ENCODE data around the gene PLCH1. TPM values are rescaled to one million over a fixed set of nuclear protein-coding genes. Genes with fewer than 3 reads are reported as not detected.

PLCH1 gene
- total RNA-seq, 1 donor from 2014 or later = 20.9 TPM

DNA sequence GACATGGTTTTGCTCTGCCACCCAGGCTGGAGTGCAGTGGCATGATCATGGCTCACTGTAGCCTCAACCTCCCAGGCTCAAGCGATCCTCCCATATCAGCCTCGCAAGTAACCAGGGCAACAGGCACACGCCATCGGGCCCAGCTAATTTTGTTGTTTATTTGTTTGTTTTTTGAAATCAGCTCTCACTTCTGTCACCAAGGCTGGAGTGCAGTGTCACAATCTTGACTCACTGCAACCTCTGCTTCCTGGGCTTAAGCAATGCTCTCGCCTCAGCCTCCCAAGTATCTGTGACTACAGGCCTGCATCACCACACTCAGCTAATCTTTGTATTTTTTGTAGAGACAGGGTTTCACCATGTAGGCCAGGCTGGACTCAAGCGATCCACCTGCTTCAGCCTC is 26.3 kb upstream of the PLCH1 start:
- DNase-seq (ENCODE audit: low spot score) = no peak
- H3K9me3 Mint-ChIP-seq (ENCODE audit: unreplicated experiment) = no peaks in the 10 kb centered on the region
- H3K36me3 Mint-ChIP-seq (ENCODE audit: low read depth, unreplicated experiment) = peaks cover 9% of the 10 kb centered on the region
- TF ChIP-seq, protein P1, sequence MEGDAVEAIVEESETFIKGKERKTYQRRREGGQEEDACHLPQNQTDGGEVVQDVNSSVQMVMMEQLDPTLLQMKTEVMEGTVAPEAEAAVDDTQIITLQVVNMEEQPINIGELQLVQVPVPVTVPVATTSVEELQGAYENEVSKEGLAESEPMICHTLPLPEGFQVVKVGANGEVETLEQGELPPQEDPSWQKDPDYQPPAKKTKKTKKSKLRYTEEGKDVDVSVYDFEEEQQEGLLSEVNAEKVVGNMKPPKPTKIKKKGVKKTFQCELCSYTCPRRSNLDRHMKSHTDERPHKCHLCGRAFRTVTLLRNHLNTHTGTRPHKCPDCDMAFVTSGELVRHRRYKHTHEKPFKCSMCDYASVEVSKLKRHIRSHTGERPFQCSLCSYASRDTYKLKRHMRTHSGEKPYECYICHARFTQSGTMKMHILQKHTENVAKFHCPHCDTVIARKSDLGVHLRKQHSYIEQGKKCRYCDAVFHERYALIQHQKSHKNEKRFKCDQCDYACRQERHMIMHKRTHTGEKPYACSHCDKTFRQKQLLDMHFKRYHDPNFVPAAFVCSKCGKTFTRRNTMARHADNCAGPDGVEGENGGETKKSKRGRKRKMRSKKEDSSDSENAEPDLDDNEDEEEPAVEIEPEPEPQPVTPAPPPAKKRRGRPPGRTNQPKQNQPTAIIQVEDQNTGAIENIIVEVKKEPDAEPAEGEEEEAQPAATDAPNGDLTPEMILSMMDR (IDR thresholded peaks at IDR 0.05; ENCODE audit: unreplicated experiment) = no peak
- peaks cover 3% of the 10 kb centered on the region for H3K27me3 Mint-ChIP-seq (ENCODE audit: unreplicated experiment)
- no peak overlapping the region for H3K4me3 Mint-ChIP-seq (ENCODE audit: unreplicated experiment)
- H3K4me1 Mint-ChIP-seq (ENCODE audit: unreplicated experiment) = no peaks in the 10 kb centered on the region
- H3K27ac Mint-ChIP-seq (ENCODE audit: unreplicated experiment) = no peak overlapping the region

DNA sequence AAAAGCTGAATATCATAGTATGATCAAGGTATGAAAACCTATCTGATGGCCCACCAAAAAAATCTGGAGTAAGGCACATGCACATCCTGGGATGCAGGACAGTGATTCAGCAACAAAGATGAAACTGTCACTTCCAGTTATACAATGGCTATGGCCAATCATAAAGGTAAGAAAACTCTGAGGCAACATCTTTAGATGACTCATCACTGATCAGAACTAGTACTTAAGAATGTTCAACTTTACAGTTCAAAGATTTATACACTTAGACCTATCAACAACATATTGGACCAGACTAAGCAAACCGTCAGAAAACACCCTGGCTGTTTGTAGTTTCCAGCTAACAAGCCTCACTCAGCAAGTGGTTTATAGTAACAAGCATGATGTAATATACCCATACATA is 21.3 kb upstream of the PLCH1 start:
- TF ChIP-seq, protein P1 (IDR thresholded peaks at IDR 0.05; ENCODE audit: unreplicated experiment) = no peak
- Mint-ChIP-seq H3K27me3 (ENCODE audit: unreplicated experiment) (peaks cover 3% of the 10 kb centered on the region), H3K4me3 (ENCODE audit: unreplicated experiment) (no peak overlapping the region), H3K4me1 (ENCODE audit: unreplicated experiment) (no peaks in the 10 kb centered on the region), H3K9me3 (ENCODE audit: unreplicated experiment) (no peaks in the 10 kb centered on the region), H3K36me3 (ENCODE audit: low read depth, unreplicated experiment) (peaks cover 9% of the 10 kb centered on the region), H3K27ac (ENCODE audit: unreplicated experiment) (no peak overlapping the region)
- no peak for DNase-seq (ENCODE audit: low spot score)

GRCh38 chr3:155763870-155764463 is 19.1 kb upstream of the PLCH1 start:
- H3K9me3 Mint-ChIP-seq (ENCODE audit: unreplicated experiment) = no peaks in the 10 kb centered on the region
- no peaks in the 10 kb centered on the region for H3K27me3 Mint-ChIP-seq (ENCODE audit: unreplicated experiment)
- no peak for DNase-seq (ENCODE audit: low spot score)
- TF ChIP-seq, protein P1 (IDR thresholded peaks at IDR 0.05; ENCODE audit: unreplicated experiment) = no peak
- no peak overlapping the region for H3K4me3 Mint-ChIP-seq (ENCODE audit: unreplicated experiment)
- H3K36me3 Mint-ChIP-seq (ENCODE audit: low read depth, unreplicated experiment) = no peaks in the 10 kb centered on the region
- H3K4me1 Mint-ChIP-seq (ENCODE audit: unreplicated experiment) = peaks cover under 1% of the 10 kb centered on the region
- no peak overlapping the region for H3K27ac Mint-ChIP-seq (ENCODE audit: unreplicated experiment)

- Mint-ChIP-seq H3K4me3 (ENCODE audit: unreplicated experiment) (no peak overlapping the region), H3K4me1 (ENCODE audit: unreplicated experiment) (peaks cover 5% of the 10 kb centered on the region), H3K27me3 (ENCODE audit: unreplicated experiment) (peaks cover 2% of the 10 kb centered on the region), H3K27ac (ENCODE audit: unreplicated experiment) (no peak overlapping the region), H3K36me3 (ENCODE audit: low read depth, unreplicated experiment) (no peaks in the 10 kb centered on the region), H3K9me3 (ENCODE audit: unreplicated experiment) (no peaks in the 10 kb centered on the region)
- TF ChIP-seq, protein P1 (IDR thresholded peaks at IDR 0.05; ENCODE audit: unreplicated experiment) = no peak
- no peak for DNase-seq (ENCODE audit: low spot score)
Observed at GRCh38 chr3:155760653-155761052, 15.8 kb upstream of the PLCH1 start.

- Mint-ChIP-seq H3K27me3 (ENCODE audit: unreplicated experiment) (peaks cover 2% of the 10 kb centered on the region), H3K4me1 (ENCODE audit: unreplicated experiment) (peaks cover 5% of the 10 kb centered on the region), H3K36me3 (ENCODE audit: low read depth, unreplicated experiment) (no peaks in the 10 kb centered on the region), H3K27ac (ENCODE audit: unreplicated experiment) (no peak overlapping the region), H3K9me3 (ENCODE audit: unreplicated experiment) (no peaks in the 10 kb centered on the region), H3K4me3 (ENCODE audit: unreplicated experiment) (no peak overlapping the region)
- TF ChIP-seq, protein P1 (IDR thresholded peaks at IDR 0.05; ENCODE audit: unreplicated experiment) = no peak
- DNase-seq (ENCODE audit: low spot score) = no peak
Observed at GRCh38 chr3:155757577-155757976, 12.7 kb upstream of the PLCH1 start.

Data from endothelial cell (in vitro differentiated cells).